ENCODE data around the gene PDE8A.
"Not testable (repeated sequence)": the region's sequence is repeated elsewhere in the genome, so short reads cannot be mapped to it uniquely, and the experiment has no call there.

Gene PDE8A

DNA sequence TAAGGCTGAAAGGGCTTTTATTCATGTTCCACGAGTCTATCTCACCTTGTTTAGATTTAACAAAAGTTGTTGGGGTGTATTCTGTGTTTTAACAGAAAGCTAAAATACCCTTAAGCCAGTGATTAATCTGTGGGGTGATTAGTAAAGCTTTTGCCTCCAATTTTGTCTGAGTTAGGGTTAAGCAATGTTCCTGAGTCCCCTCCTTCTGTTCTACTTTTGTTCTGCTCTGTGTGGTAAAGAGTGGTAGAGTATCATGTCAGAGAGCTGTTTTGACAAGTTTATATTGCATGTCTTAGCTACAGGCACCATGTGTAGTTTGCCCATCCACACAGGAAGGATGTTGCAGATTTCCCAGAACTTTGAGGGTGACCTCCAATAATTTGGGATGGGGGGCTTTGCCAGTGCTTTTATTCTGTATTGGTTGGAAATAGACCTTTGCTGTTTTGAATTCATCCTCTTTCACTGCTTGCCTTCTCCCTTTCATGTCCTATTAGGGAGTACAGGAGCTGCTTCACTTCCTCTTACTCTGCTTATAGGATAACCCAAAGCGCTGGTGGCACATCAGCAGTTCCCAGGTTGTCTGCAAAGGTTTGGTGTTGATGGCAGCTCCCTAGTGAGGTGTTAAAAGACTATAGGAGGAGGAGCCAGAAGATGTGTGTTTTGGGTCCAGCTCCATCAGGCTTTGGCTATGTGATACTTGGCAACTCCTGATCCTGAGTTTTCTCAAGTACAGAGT is 7.4 kb downstream of the PDE8A start:
- DNase-seq: no peak

GRCh38 chr15:84990507-84990906 is 8.9 kb downstream of the PDE8A start:
- DNase-seq: no peak

- DNase-seq: no peak
Measured at GRCh38 chr15:84991014-84991712, 9.5 kb downstream of the PDE8A start.

GRCh38 chr15:84992157-84992944 is 10.7 kb downstream of the PDE8A start:
- no peak for DNase-seq

- no peak for DNase-seq
Measured at GRCh38 chr15:84996055-84996454, 14.4 kb downstream of the PDE8A start.

DNA sequence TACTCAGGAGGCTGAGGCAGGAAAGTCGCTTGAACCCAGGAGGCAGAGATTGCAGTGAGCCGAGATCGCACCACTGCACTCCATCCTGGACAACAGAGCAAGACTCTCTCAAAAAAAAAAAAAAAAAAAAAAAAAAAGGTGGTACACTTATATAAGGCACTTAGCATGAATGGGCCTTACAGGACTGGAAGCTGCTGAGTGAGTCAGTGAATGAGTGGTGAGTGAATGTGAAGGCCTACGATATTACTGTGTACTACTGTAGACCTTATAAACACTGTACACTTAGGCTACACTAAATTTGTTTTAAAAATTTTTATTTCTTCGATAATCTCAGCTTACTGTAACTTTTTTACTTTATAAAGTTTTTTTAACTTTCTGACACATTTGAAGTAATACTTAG is 15.1 kb downstream of the PDE8A start:
- DNase-seq: not testable (repeated sequence)

- DNase-seq: not testable (repeated sequence)
Measured at GRCh38 chr15:84997214-84997613, 15.6 kb downstream of the PDE8A start.

- DNase-seq: no peak
Measured at GRCh38 chr15:85000189-85000864, 18.7 kb downstream of the PDE8A start.

GRCh38 chr15:85000937-85001336 is 19.3 kb downstream of the PDE8A start:
- DNase-seq: no peak

DNA sequence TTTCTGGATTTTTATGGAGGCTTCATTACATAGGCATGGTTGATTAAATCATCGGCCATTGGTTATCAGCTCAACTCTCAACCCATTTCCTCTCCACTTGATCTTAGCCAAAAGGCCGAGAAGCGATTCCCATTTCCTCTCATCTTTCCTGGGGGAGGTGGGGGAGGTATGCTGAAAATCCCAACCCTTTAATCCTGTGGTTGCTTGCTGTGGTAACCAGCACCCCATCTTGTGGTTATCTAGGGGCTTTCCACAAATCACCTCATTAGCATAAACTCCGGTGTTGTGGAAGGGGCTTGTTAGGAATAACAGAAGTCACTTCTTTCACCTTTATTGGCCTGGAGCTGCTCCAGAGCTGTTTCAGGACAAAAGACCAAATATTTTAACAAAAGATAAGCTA is 20.9 kb downstream of the PDE8A start:
- no peak for DNase-seq

DNA sequence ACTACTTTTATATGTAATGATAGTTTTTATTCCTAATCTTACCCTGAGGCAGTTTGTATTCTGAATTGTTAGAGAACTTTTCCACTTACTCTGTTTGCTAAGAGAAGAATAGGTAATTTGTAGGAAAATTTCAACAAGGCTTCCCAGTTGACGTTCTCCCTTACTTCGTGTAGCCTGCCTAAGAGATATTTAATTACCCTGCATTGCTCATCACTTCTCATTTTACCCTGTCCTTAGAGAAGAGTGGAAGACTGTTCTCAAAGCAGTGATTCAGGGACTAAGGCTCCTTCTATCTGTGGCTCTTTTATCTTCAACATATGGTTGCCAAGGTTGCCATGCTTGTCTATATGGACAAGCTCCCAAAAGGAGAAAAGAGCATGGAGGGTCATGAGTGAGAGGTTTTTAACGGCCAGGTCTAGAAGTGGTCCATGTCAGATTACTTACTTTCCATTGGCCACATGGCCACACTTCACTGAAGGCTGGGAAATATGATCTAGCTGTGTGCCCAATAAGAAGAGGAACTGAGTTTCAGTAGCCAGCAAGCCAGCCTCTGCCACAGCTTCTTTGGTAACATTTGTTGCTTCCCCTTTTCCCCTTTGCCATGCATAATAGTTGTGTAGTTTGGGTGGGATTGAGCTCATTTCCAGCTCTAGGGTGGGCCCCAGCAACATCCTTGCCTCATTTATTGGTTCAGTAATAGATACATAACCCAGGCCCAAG is 22.1 kb downstream of the PDE8A start:
- DNase-seq: no peak

DNA sequence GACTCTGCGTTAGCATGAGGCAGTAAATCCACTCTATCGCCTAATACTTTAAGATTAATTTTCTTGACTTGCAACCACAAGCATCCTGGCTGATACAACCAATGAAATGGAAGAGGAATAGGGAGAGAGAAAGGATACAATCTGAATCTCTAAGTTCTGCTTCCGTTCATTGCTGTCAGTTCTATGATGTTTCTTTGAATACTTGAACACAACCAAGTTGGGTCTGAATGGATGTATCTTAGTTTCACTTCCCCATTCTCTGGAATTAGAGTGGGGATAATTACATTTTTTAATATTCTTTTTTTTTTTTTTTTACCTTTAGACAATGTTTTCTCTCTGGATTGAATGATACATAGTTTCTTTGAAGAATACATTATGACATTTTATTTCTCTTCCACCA is 22.9 kb downstream of the PDE8A start:
- no peak for DNase-seq

GRCh38 chr15:85005319-85005718 is 23.7 kb downstream of the PDE8A start:
- DNase-seq: no peak

DNA sequence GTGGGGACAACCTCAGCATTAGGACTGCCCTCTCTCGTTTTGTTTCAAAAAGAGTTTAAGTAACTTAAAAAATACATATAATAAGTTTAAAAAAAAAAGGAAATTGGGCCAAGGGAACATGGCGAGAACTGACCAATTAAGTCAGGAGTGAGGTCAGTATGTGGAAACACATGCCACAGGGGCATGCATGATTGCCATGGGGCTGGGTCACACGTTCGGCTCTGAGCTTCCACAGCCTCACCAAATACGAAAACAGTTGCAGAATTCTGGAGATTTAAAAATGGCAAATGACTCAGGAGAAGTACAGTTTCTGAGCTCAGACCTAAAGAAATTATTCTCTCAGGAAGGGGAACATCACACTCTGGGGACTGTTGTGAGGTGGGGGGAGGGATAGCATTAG is 24.1 kb downstream of the PDE8A start:
- DNase-seq: no peak

DNA sequence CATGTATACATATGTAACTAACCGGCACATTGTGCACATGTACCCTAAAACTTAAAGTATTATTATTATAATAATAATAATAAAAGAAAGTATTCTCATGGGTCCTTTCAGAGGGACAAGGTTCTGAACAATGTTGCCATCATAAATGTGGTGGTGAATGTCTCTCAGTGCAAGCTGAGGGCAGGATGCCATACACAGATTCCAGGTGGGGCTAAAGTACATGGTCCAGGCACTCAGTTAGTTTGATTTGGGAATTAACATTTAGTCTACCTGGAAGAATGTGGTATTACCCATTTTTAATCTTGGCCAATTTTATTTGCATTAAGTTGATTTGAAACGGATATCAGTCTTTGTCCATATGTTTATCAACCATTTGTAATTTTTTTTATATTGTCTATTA is 24.5 kb downstream of the PDE8A start:
- DNase-seq: no peak

DNA sequence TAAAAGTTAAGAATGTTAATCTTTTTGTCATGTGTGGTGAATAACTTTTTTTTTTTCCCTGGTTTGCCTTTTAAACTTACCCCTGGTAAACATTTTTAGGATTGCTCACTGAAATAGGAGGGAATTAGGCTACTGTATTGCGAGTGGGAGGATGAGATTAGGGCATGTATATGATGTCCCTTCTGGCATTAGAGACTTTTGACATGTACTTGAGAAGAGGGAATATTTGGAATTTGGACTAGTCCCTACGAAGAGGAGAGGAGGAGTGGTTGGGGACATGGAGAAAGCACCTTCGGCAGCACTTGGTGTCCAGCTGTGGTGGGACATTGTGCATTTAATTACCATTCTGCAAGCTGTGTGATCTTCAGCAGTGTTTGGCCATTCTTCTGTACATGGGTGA is 25.0 kb downstream of the PDE8A start:
- DNase-seq: no peak

DNA sequence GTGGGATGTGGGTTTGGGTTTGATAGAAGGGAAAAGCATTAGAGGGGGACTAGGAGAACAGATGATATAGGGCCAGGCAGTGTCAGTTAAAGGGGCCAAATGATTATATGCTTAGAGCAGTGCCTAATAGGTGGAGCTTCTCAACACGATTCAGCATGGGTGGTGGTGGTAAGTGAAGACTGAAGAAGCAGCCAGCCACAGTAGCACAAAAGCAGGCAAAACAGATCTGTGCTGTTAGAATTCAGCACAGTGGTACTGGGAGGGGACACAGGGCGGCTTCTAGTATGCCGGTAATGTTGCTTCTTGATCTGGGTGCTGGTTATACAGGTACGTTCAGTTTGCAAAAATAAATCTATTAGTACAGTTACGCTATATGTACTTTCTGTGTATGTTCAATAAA is 25.5 kb downstream of the PDE8A start:
- DNase-seq: no peak

- no peak for DNase-seq
Measured at GRCh38 chr15:85007741-85008397, 26.2 kb downstream of the PDE8A start.

DNA sequence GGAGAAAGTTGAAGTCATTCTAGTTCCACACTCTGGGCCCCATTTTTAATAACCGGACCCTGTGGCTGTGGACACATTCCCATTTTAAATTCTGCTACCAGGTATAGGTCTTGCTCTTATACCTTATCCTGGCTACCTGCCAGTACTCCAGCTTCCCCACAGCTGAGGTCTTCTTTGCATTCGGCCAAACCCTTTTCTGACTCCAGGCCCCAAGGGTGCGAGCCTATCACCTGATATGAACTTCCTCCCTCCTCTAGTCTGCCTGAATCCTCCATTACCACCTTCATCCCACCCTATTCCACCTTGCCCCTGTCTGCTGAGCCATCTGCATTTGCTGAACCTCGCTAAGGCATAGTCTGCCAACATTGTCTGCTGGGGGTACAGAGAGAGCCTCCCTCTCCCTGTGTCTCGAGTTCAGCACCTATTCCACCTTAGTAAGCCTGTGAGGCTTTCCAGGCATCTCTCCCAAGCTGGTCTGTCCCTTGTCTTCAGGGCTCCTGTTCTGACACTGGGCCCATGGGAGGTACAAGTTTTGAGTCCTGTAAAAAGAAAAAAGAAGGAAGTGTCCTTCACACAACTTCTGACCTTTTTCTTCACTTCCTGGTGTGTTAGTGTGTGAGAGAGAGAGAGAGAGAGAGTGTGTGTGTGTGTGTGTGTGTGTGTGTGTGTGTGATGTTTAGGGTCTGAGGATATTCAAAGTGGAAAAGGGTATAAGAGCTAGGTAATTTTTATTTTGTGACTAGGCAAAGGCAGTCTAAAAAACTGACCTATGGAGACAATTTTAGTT is 27.0 kb downstream of the PDE8A start:
- no peak for DNase-seq

DNA sequence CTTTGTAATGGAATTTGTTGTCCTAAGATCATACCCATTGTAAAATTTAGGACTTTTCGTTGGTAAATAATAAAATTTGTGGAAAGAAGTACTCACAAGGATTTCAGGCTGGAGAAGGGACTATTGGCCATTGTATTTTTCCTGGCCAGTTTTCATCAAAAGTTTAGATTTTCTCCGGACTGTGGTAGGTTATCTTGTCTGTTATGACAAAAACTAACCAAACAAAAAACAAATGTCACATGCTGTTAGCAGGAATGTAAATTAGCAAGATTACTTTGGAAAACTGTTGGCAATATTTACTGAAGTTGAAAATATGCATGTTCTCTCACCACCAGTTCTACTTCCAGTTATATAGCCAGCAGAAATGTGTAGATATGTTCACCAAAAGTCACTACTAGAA is 27.8 kb downstream of the PDE8A start:
- no peak for DNase-seq

All from amygdala (tissue), 56 donors.